HG03460 (cell line): ENCODE results near the gene SRP68.

Experiments used
- ATAC-seq: cut with Tn5 transposase; IDR thresholded peaks from one replicate; pipeline ENCODE4 v1.9.1; 2021; ENCODE audit not compliant: unreplicated experiment

SRP68 gene

GRCh38 chr17:76000755-76001521, 71.4 kb downstream of the SRP68 start, which contains the start of gene CDK3:
TSS of gene CDK3 (plus strand) at chr17:76000855. CDS start at chr17:76001426, 571 bp downstream.
- ATAC-seq, result no peak

GRCh38 chr17:76000016-76000754, 72.1 kb downstream of the SRP68 start:
- ATAC-seq, result no peak

- no peak for ATAC-seq
These were observed 74.0 kb downstream of the SRP68 start for GRCh38 chr17:75998327-75998795.

- no peak for ATAC-seq
These were observed 75.4 kb downstream of the SRP68 start for GRCh38 chr17:75996665-75997590.

GRCh38 chr17:75995385-75995925, 76.9 kb downstream of the SRP68 start:
- no peak for ATAC-seq

GRCh38 chr17:75994802-75995370, 77.4 kb downstream of the SRP68 start:
- no peak for ATAC-seq

- ATAC-seq, result no peak
These were observed 80.9 kb downstream of the SRP68 start for GRCh38 chr17:75991396-75991795.
